Bronchial epithelial cell (primary cell): ENCODE measurements around the gene PRKAG2. TPM values are rescaled to one million over a fixed set of nuclear protein-coding genes. Genes with fewer than 3 reads are reported as not detected.
A peak's percentile ranks its signal among the peaks of the same experiment; 100 is the strongest.

Experiments
- DNase-seq: peaks from one replicate; pipeline ENCODE4 v3.0.0-alpha.2; 2010; ENCODE audit warnings: low read depth
- FAIRE-seq: peaks from 2 replicates; lab custom pipeline; 2011; peaks lifted over from hg19 to GRCh38; lab: Jason Lieb, UNC
- H3K27me3 ChIP-seq: 2 replicates; pipeline ENCODE4 v1.5.1; 2011; ENCODE audit warnings: low read length; ENCODE audit not compliant: control insufficient read depth, insufficient read depth
- H3K36me3 ChIP-seq: 2 replicates; pipeline ENCODE4 v1.5.1; 2011; ENCODE audit warnings: low read length; ENCODE audit not compliant: control insufficient read depth, insufficient read depth
- H3K4me3 ChIP-seq: 2 replicates; pipeline ENCODE4 v1.5.1; 2011; ENCODE audit warnings: mild to moderate bottlenecking, low read depth, low read length, control low read depth
- total RNA-seq: library from RNA; depleted of rRNA; stranded (reverse); fragments of >200 nt; gene quantifications from 2 replicates; pipeline ENCODE4 v1.2.1, GENCODE V29; 2014
- TF ChIP-seq, protein P1 (sequence below): IDR thresholded peaks from 2 replicates; pipeline ENCODE4 v1.5.1; 2011; ENCODE audit warnings: mild to moderate bottlenecking, moderate library complexity, low read length, control low read depth, inconsistent platforms; ENCODE audit not compliant: insufficient read depth, severe bottlenecking

The PRKAG2 gene
- total RNA-seq, 1 donor from 2014 or later = 24.5 TPM

GRCh38 chr7:151628846-151629604 is 247.9 kb downstream of the PRKAG2 start:
- FAIRE-seq (no peak), DNase-seq (no peak)
- H3K36me3 ChIP-seq = peaks cover 1% of the 10 kb centered on the region
- TF ChIP-seq, protein P1, sequence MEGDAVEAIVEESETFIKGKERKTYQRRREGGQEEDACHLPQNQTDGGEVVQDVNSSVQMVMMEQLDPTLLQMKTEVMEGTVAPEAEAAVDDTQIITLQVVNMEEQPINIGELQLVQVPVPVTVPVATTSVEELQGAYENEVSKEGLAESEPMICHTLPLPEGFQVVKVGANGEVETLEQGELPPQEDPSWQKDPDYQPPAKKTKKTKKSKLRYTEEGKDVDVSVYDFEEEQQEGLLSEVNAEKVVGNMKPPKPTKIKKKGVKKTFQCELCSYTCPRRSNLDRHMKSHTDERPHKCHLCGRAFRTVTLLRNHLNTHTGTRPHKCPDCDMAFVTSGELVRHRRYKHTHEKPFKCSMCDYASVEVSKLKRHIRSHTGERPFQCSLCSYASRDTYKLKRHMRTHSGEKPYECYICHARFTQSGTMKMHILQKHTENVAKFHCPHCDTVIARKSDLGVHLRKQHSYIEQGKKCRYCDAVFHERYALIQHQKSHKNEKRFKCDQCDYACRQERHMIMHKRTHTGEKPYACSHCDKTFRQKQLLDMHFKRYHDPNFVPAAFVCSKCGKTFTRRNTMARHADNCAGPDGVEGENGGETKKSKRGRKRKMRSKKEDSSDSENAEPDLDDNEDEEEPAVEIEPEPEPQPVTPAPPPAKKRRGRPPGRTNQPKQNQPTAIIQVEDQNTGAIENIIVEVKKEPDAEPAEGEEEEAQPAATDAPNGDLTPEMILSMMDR = no peak
- no peaks in the 10 kb centered on the region for H3K27me3 ChIP-seq
- H3K4me3 ChIP-seq = no peak overlapping the region

DNA sequence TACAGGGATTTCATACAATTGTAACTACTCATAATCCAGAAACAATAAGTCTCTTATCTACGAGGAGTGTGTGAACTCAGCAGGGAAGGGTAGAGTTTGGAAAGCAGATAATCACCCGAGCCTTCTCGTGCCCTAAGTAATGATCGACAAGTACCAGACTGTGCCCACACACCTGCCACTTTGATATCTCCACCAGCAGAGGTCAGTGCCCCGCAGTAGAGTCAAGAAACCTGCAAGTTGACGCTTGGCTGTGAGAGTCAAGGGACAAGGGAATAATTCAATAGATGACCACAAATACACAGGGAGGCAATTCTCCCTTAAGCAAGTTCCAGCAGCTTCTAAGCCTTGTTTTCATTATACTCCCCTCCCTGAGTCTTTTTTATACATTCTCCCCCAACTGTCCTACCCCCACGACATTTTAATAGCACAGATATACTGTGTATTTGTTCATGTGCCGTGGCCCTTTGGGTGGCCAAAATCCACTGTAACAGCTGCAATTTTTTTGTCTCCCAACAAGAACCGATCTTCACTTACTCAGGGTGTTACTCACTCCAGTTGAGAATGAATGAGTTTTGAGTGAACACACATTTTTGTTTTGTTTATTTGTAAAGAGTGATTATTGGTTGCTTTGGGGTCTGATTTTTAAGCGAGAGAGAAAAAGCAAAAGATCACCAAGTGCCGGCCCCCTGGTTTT is 250.3 kb downstream of the PRKAG2 start:
- no peak for FAIRE-seq
- peak; percentile 54 for DNase-seq
- Histone ChIP-seq H3K36me3 (peaks cover 3% of the 10 kb centered on the region), H3K4me3 (no peak overlapping the region), H3K27me3 (no peaks in the 10 kb centered on the region)
- TF ChIP-seq, protein P1 = peak; percentile 68

- FAIRE-seq = no peak
Measured at GRCh38 chr7:151625606-151626005, 251.3 kb downstream of the PRKAG2 start.

DNA sequence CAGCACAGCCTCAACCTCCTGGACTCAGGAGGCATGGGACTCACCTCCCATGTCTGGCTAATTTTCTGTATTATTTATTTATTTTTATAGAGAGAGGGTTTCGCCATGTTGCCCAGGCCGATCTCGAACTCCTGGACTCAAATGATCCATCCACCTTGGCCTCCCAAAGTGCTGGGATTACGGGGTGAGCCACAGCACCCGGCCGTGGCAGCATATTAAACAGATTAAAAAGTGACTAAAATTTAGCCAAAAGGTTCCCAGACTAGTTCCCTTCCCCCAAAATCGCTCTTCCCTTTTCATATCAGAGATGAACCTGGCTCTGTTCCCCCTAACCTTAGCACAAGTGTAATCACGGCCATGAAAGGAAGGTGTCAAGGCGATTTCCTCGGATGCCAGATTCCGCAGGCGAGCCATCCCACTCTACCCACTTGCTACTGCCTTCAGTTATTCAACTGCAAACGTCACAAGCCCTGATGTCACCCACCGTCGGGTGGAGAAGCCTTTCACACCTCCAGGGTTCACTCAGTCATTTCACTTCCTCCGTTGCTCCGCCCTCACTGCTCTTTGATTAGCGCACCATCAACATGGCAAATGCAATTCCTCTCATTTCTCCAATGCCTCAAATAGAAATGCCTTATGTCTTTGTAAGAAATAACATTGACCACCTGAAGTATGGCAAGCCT is 252.5 kb downstream of the PRKAG2 start:
- no peaks in the 10 kb centered on the region for H3K27me3 ChIP-seq
- TF ChIP-seq, protein P1 = no peak
- DNase-seq (no peak), FAIRE-seq (no peak)
- H3K36me3 ChIP-seq = peaks cover 3% of the 10 kb centered on the region
- H3K4me3 ChIP-seq = no peak overlapping the region

More at GRCh38 chr7:151625606-151626005, 251.3 kb downstream of the PRKAG2 start:
- Histone ChIP-seq H3K36me3 (peaks cover 3% of the 10 kb centered on the region), H3K4me3 (no peak overlapping the region), H3K27me3 (no peaks in the 10 kb centered on the region)
- TF ChIP-seq, protein P1 = no peak
- DNase-seq = no peak

GRCh38 chr7:151623766-151624165 is 253.1 kb downstream of the PRKAG2 start:
- no peak overlapping the region for H3K4me3 ChIP-seq
- H3K36me3 ChIP-seq = peaks cover 4% of the 10 kb centered on the region
- DNase-seq (peak; percentile 8), FAIRE-seq (no peak)
- H3K27me3 ChIP-seq = no peaks in the 10 kb centered on the region
- TF ChIP-seq, protein P1 = no peak
